NK-92 (cell line): Measurements from ENCODE around the gene CEP85.

Source experiments
- DNase-seq: peaks from one replicate; lab custom pipeline; 2025; ENCODE audit not compliant: unreplicated experiment; lab: John Stamatoyannopoulos, UW

Gene CEP85

GRCh38 chr1:26233903-26234643 lies at the start of gene CEP85:
TSS of gene CEP85 (plus strand) at chr1:26234200. CDS start at chr1:26239784, 5,584 bp downstream.
- peak; percentile 86 for DNase-seq

GRCh38 chr1:26184883-26185282 lies 49.1 kb upstream of the CEP85 start:
- DNase-seq = no peak

- DNase-seq = no peak
Measured at GRCh38 chr1:26187882-26188281, 46.1 kb upstream of the CEP85 start.

- DNase-seq = no peak
Measured at GRCh38 chr1:26188477-26188876, 45.5 kb upstream of the CEP85 start.

- no peak for DNase-seq
Measured at GRCh38 chr1:26189331-26189730, 44.7 kb upstream of the CEP85 start.

- DNase-seq = no peak
Measured at GRCh38 chr1:26189751-26190275, 44.2 kb upstream of the CEP85 start.

- DNase-seq = no peak
Measured at GRCh38 chr1:26190373-26190987, 43.5 kb upstream of the CEP85 start, which contains the start of gene CATSPER4. TSS of gene CATSPER4 (plus strand) at chr1:26190602. CDS start at chr1:26190628, 26 bp downstream.

- DNase-seq = no peak
Measured at GRCh38 chr1:26191739-26192138, 42.3 kb upstream of the CEP85 start.

- no peak for DNase-seq
Measured at GRCh38 chr1:26195805-26196204, 38.2 kb upstream of the CEP85 start.

GRCh38 chr1:26197301-26197700 lies 36.7 kb upstream of the CEP85 start:
- DNase-seq = no peak

GRCh38 chr1:26197813-26198212 lies 36.2 kb upstream of the CEP85 start:
- no peak for DNase-seq

GRCh38 chr1:26200413-26200812 lies 33.6 kb upstream of the CEP85 start:
- DNase-seq = no peak

GRCh38 chr1:26203642-26204318 lies 30.2 kb upstream of the CEP85 start:
- DNase-seq = no peak

- DNase-seq = no peak
Measured at GRCh38 chr1:26210147-26210870, 23.7 kb upstream of the CEP85 start.

GRCh38 chr1:26212726-26213125 lies 21.3 kb upstream of the CEP85 start:
- DNase-seq = no peak

GRCh38 chr1:26213335-26213905 lies 20.6 kb upstream of the CEP85 start:
- no peak for DNase-seq

- DNase-seq = no peak
Measured at GRCh38 chr1:26215246-26215645, 18.8 kb upstream of the CEP85 start.

GRCh38 chr1:26218906-26219494 lies 15.0 kb upstream of the CEP85 start:
- no peak for DNase-seq

GRCh38 chr1:26220199-26220912 lies 13.6 kb upstream of the CEP85 start:
- DNase-seq = no peak

GRCh38 chr1:26221094-26221493 lies 12.9 kb upstream of the CEP85 start:
- DNase-seq = no peak
